ENCODE data around the gene AHSG.

DNA sequence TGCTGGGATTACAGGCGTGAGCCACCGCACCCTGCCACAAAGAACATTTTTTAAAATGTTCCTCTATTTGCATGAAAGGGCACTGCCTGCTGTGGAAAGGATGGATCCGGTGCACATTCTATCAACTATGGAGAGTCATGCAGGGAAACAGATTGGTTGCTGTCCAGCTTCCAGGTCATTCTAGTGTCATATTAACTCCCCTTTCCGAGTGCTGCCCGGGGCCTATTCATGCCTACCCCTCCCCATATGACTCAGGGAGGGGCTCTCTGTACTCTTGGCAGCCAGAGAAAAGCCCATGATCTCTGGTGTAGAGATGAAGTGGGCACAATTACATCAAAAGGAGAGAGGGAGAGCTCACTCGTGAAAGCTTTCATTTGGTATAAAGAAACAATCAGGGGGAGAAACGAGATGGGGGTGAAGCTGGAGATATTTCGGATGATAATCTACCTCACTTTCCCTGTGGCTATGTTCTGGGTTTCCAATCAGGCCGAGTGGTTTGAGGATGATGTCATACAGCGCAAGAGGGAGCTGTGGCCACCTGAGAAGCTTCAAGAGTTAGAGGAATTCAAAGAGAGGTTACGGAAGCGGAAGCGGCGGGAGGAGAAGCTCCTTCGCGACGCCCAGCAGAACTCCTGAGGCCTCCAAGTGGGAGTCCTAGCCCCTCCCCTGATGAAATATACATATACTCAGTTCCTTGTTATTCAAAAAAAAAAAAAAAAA lies 16.1 kb upstream of the AHSG start:
- no peak; the same call in 1 of the 2 replicates for TF ChIP-seq CEBPB (IDR thresholded peaks at IDR 0.05; ENCODE audit: low read depth)
- TF ChIP-seq CTCF (IDR thresholded peaks at IDR 0.05 in 2 of 3, conservative IDR thresholded peaks at IDR 0.05 in 1 of 3; ENCODE audit: borderline replicate concordance in 1 of 3, insufficient read depth in 1 of 3, low read depth in 2 of 3, low read length in 2 of 3): no peak
- no peak for TF ChIP-seq POLR2A (IDR thresholded peaks at IDR 0.05; ENCODE audit: borderline replicate concordance, extremely low read depth, insufficient read depth, insufficient read length)
- no peak for TF ChIP-seq ZNF274 (IDR thresholded peaks at IDR 0.05; ENCODE audit: low read depth, low read length)
- TF ChIP-seq POLR2AphosphoS5 (IDR thresholded peaks at IDR 0.05; ENCODE audit: low read depth, low read length): no peak
- no peak for TF ChIP-seq EZH2 (IDR thresholded peaks at IDR 0.05)
- no peak for TF ChIP-seq SP1 (IDR thresholded peaks at IDR 0.05; ENCODE audit: low read depth)
- no peak for TF ChIP-seq RAD21 (IDR thresholded peaks at IDR 0.05; ENCODE audit: low read depth)

Measured in HCT116 (cell line).